Measurements from ENCODE around the gene ADCY9.

The ADCY9 gene

GRCh38 chr16:4057439-4057877, 58.8 kb downstream of the ADCY9 start:
- no peak for DNase-seq (ENCODE audit: low read depth, low spot score)
- no peak overlapping the region for H3K4me3 ChIP-seq (ENCODE audit: low read depth, low read length)
- ChIA-PET CTCF (no interaction called here), POLR2A (no interaction called here)
- no peak for TF ChIP-seq CTCF (IDR thresholded peaks at IDR 0.05; ENCODE audit: insufficient read depth, low read length, missing control alignments)

GRCh38 chr16:4056161-4057105, 59.8 kb downstream of the ADCY9 start:
- no peak for TF ChIP-seq CTCF (IDR thresholded peaks at IDR 0.05; ENCODE audit: insufficient read depth, low read length, missing control alignments)
- no peak overlapping the region for H3K4me3 ChIP-seq (ENCODE audit: low read depth, low read length)
- ChIA-PET POLR2A (no interaction called here), CTCF (no interaction called here)
- DNase-seq (ENCODE audit: low read depth, low spot score), result no peak

DNA sequence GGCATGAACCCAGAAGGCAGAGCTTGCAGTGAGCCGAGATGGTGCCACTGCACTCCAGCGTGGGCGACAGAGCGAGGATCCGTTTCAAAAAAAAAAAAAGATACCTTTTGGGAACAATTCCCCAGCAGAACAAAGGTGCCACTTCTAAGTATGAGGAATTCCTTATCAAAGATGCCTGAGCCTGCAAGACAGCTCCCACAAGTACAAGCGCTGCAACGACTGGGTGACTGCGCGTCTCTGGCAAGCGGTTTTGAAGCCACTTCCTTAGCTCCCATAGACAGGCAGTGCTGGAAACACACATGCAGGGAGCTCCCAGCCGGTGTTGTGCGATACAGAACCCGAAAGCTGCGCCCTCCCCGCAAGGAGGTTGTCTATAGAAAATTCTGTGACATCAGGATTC, 60.5 kb downstream of the ADCY9 start:
- CTCF ChIA-PET, result no interaction called here
- no peak for TF ChIP-seq CTCF (IDR thresholded peaks at IDR 0.05; ENCODE audit: insufficient read depth, low read length, missing control alignments)
- no peak overlapping the region for H3K4me3 ChIP-seq (ENCODE audit: low read depth, low read length)
- POLR2A ChIA-PET, result no interaction called here
- no peak for DNase-seq (ENCODE audit: low read depth, low spot score)

DNA sequence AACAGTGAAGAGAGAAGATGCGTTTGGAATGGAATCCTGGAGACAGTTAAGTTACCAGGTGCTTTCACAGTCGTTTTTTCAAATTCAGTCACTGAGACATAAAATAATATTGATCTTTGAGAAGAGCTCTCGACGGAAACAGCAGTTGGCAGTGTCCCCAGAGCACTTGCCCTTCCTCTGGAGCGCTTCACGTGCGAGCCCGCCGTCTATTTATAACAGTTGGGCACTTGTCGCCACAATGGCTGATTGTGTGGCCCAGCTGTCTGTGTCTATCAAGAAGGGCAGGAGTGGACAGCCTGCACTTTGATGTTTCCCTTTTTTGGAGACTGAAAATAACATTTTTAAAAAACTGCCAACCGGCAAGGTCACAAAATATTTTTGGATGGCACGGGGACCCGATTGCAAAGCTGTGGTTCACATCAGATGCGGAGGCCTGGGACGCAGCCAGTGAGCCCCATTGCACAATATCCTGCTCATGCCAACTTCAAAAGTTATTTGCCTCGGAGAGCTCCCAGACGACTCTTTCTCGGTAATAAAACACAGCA, 62.9 kb downstream of the ADCY9 start:
- DNase-seq (ENCODE audit: low read depth, low spot score), result no peak
- peak overlapping the region; percentile 37 for H3K4me3 ChIP-seq (ENCODE audit: low read depth, low read length)
- POLR2A ChIA-PET, result interaction anchor here (0.6 to 1.4 kb wide), 4 partner anchors 40 to 261 kb away, joined by 3 to 4 read pairs (median 4); no protein-coding TSS in a partner anchor
- no peak for TF ChIP-seq CTCF (IDR thresholded peaks at IDR 0.05; ENCODE audit: insufficient read depth, low read length, missing control alignments)
- CTCF ChIA-PET, result interaction anchor here (1.1 kb wide), 1 partner anchor 200 kb away, joined by 3 read pairs; no protein-coding TSS in a partner anchor

DNA sequence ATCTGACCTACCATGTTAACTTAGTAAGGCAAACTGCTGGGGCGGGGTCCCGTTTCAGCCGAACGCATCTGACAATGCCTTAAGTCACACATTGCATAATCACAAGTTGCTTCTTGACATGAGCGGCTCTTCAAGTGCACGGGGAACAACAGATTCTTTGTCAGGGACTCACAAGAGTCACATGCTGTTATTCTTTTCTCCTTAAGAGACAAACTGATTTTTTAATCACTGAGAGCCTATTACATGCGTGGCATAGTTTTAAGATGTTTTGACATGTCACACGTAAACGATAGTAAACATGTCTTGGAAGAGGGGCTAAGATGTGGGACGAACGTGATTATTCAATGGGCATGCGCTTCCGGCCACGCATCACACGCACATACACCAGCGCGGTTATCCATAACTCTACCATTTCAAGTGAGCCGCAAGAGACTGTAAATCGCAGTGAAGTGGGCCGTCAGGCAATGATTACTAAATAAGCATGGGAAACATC, 63.4 kb downstream of the ADCY9 start:
- CTCF ChIA-PET, result interaction anchor here (1.1 kb wide), 1 partner anchor 201 kb away, joined by 3 read pairs; no protein-coding TSS in a partner anchor
- H3K4me3 ChIP-seq (ENCODE audit: low read depth, low read length), result no peak overlapping the region
- POLR2A ChIA-PET, result interaction anchor here (0.6 to 1.4 kb wide), 2 partner anchors 39 to 261 kb away, joined by 3 to 4 read pairs; no protein-coding TSS in a partner anchor
- no peak for DNase-seq (ENCODE audit: low read depth, low spot score)
- TF ChIP-seq CTCF (IDR thresholded peaks at IDR 0.05; ENCODE audit: insufficient read depth, low read length, missing control alignments), result no peak

DNA sequence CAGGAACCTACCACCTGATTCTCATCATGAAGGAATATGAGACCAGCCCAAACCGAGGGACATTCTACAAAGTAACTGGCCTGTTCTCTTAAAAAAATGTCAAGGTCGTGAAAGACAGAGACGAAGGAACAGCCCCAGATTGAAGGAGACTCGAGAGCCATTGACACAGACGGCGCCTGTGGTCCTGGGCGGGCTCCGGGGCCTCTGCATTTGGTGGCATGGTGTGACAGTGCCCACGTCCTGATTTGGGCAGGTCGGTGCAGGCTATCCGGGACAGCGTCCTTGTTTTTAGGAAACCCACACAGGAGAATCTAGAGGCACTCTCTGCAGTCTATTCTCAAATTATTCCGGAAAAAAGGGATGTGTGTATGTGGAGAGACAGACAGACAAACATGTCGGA, 64.1 kb downstream of the ADCY9 start:
- ChIA-PET CTCF (no interaction called here), POLR2A (no interaction called here)
- no peak overlapping the region for H3K4me3 ChIP-seq (ENCODE audit: low read depth, low read length)
- no peak for DNase-seq (ENCODE audit: low read depth, low spot score)
- no peak for TF ChIP-seq CTCF (IDR thresholded peaks at IDR 0.05; ENCODE audit: insufficient read depth, low read length, missing control alignments)
